ENCODE measurements around the gene COX20.

COX20 gene

GRCh38 chr1:244876228-244876910 is 40.9 kb downstream of the COX20 start:
- no peaks in the 10 kb centered on the region for H3K27me3 ChIP-seq (ENCODE audit: insufficient read depth, low read length)
- no peaks in the 10 kb centered on the region for H3K9me3 ChIP-seq (ENCODE audit: low read length)
- no peaks in the 10 kb centered on the region for H3K4me1 ChIP-seq (ENCODE audit: insufficient read depth, low read length)
- H2AFZ ChIP-seq (ENCODE audit: low read depth, low read length), result no peak overlapping the region
- H3K4me3 ChIP-seq (ENCODE audit: low read length), result no peak overlapping the region
- no peaks in the 10 kb centered on the region for H3K36me3 ChIP-seq (ENCODE audit: insufficient read depth, low read length)

DNA sequence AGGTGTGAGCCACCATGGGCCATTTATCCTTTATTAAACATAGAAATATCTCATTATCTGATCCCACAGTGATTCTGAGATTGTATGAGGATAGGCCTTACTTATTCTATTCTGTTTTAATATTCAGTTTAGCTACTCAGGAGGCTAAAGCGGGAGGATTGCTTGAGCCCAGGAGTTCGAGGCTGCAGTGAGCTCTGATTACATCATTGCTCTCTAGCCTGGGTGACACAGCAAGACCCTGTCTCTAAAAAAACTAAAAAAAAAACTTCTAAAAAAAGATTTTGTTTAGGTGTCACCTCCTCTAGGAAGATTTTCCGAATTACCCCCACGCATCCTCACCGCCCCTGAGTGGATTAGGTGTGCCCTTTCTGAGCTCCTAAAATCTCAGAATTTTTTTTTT is 43.2 kb downstream of the COX20 start:
- no peak overlapping the region for H2AFZ ChIP-seq (ENCODE audit: low read depth, low read length)
- no peaks in the 10 kb centered on the region for H3K4me1 ChIP-seq (ENCODE audit: insufficient read depth, low read length)
- H3K27me3 ChIP-seq (ENCODE audit: insufficient read depth, low read length), result no peaks in the 10 kb centered on the region
- no peaks in the 10 kb centered on the region for H3K9me3 ChIP-seq (ENCODE audit: low read length)
- no peaks in the 10 kb centered on the region for H3K36me3 ChIP-seq (ENCODE audit: insufficient read depth, low read length)
- H3K4me3 ChIP-seq (ENCODE audit: low read length), result no peak overlapping the region

DNA sequence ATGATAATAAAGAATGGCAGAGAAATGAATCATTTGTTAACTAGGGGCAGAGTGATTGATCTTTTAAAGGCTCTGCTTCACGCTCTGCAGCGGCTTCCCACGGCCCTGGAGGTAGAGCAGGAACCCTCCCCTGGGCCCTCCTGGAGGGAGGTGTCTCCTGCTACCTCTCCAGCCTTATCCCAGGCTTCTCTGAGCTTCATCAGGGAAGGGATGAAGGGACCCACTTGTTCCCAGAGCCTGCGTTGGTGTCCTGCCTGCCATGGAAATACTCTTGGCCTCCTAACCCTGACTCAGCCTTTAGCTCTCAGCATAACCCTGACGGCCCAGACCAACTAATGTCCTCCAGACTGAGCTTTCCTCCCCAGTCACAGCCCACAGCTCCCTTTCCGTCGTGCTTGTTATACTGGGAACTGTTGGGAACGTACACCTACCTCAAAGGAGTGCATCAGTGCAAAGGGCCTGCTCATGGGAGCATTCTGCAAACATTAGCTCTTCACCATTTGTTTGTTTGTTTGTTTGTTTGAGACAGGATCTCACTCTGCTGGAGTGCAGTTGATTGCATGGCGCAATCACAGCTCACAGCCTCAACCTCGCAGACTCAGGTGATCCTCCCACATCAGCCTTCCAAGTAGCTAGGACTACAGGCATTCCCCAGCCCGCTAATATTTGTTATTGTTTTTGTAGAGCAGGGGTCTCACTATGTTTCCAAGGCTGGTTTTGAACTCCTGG is 46.3 kb downstream of the COX20 start:
- no peaks in the 10 kb centered on the region for H3K36me3 ChIP-seq (ENCODE audit: insufficient read depth, low read length)
- H3K27me3 ChIP-seq (ENCODE audit: insufficient read depth, low read length), result no peaks in the 10 kb centered on the region
- H3K4me3 ChIP-seq (ENCODE audit: low read length), result no peak overlapping the region
- no peak overlapping the region for H2AFZ ChIP-seq (ENCODE audit: low read depth, low read length)
- no peaks in the 10 kb centered on the region for H3K4me1 ChIP-seq (ENCODE audit: insufficient read depth, low read length)
- no peaks in the 10 kb centered on the region for H3K9me3 ChIP-seq (ENCODE audit: low read length)

DNA sequence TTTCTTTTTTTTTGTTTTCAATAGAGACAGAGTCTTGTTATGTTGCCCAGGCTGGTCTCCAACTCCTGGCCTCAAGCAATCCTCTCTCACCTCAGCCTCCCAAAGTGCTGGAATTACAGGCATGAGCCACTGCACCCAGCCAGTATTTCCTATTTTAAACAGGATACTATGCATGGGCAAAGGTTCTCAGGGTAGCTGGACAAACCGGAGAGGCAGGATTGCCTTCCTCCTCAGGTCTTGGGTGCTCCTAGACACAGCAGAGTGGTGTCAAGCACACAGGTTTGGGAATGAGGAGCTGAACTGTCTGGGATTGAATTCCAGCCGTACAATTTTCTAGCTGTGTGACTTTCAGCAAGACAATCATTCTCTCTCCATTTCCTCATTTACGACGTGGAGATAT is 51.8 kb downstream of the COX20 start:
- Histone ChIP-seq H3K27me3 (ENCODE audit: insufficient read depth, low read length) (no peaks in the 10 kb centered on the region), H3K4me1 (ENCODE audit: insufficient read depth, low read length) (no peaks in the 10 kb centered on the region), H3K9me3 (ENCODE audit: low read length) (no peaks in the 10 kb centered on the region), H3K36me3 (ENCODE audit: insufficient read depth, low read length) (no peaks in the 10 kb centered on the region), H2AFZ (ENCODE audit: low read depth, low read length) (no peak overlapping the region), H3K4me3 (ENCODE audit: low read length) (no peak overlapping the region)

DNA sequence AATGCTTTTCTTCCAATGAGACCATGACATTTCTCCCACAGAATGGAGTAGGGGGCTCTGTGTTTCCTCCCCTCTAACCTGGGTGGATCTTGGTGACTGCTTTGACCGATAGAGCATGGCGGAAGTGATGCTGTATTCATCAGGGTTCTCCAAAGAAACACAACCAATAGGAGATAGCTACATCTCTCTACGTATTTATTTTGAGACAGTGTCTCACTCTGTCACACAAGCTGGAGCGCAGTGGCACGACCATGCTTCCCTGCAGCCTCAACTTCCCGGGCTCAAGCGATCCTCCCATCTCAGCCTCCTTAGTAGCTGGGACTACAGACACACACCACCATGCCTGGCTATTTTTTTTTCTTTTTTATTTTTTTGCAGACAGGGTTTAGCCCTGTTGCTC is 58.4 kb downstream of the COX20 start:
- Histone ChIP-seq H3K36me3 (ENCODE audit: insufficient read depth, low read length) (no peaks in the 10 kb centered on the region), H3K4me3 (ENCODE audit: low read length) (no peak overlapping the region), H3K9me3 (ENCODE audit: low read length) (no peaks in the 10 kb centered on the region), H3K4me1 (ENCODE audit: insufficient read depth, low read length) (no peaks in the 10 kb centered on the region), H2AFZ (ENCODE audit: low read depth, low read length) (no peak overlapping the region), H3K27me3 (ENCODE audit: insufficient read depth, low read length) (no peaks in the 10 kb centered on the region)
